Activated gamma-delta T cell (primary cell): ENCODE measurements around the gene TTC4.

Source experiments
- DNase-seq: peaks from one replicate; lab custom pipeline; 2025; lab: John Stamatoyannopoulos, UW

TTC4 gene

DNA sequence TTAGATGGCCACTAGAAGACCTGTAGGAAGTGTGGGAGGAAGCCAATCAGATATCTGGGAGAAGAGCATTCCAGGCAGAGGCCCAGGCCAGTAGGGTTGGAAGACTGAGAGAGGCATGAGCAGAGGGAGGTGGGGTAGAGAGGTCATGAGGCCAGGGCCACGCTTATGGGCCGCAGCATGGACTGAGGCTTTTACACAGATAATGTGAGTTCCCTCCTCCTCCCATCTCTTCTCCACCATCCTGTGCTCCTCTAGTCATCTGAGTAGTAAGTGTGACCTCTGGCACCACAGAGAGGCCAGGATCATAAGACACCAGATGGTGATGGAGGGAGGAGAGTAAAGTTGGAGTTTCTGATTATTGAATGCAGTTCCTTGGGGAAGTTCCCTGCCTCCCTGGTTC is 68.4 kb downstream of the TTC4 start:
- no peak for DNase-seq

DNA sequence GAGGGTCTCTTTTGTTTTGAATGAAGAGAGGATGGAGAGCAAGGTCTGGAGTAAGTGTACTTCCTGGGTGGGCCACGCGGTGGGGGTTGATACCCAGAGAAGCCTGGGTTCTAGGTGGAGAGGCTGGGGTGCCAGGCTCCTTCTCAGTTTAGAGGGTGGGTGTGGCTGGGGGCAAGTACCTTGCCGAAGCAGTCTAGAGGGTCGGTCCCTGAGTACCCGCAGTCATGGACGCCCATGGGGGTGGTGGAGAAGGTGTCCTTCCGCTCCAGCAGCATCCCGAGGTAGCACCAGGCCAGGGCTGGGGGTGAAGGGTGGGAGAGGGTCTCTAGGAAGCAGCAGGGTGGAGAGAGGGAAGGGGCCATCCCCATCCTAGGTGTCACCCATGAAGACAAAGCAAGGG is 71.1 kb downstream of the TTC4 start:
- no peak for DNase-seq

DNA sequence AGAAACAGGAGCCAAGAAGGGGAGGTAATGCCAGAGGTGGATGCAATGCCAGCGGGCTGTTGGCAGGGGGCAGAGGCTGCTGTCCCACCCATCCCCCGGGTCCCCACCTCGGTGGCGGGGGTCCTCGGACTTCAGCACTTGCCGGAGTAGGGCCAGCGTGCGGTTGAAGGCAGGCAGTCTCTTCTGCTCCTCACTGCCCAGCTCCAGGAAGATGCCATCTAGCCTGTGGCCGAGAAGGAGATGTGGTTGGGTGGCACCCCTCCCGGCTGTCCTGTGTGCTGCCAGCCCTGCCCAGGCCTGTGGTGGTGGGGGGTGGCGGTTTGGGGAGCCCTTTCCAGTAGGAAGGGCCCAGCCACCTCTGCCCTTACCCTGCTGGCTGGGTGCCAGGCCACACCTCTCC is 71.9 kb downstream of the TTC4 start:
- no peak for DNase-seq

DNA sequence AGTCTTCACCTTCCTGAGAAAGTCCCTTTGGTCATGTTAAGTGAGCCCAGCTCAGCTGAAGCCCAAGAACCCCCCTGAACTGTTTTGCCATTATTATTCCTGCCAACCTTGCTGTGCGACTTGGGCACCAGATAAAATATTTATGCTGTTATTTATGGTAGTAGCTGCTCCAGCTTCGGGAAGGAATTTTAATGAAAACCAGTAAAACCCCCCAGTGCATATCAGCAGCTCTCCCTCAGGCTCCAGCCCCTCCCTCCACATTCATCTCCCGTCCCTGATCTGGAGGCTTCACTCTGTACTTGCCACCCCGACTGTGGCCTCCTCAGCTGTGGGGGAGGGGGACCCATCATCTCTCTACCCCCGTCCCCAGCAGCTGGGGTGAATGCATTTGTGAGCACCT is 72.8 kb downstream of the TTC4 start:
- DNase-seq, result no peak

DNA sequence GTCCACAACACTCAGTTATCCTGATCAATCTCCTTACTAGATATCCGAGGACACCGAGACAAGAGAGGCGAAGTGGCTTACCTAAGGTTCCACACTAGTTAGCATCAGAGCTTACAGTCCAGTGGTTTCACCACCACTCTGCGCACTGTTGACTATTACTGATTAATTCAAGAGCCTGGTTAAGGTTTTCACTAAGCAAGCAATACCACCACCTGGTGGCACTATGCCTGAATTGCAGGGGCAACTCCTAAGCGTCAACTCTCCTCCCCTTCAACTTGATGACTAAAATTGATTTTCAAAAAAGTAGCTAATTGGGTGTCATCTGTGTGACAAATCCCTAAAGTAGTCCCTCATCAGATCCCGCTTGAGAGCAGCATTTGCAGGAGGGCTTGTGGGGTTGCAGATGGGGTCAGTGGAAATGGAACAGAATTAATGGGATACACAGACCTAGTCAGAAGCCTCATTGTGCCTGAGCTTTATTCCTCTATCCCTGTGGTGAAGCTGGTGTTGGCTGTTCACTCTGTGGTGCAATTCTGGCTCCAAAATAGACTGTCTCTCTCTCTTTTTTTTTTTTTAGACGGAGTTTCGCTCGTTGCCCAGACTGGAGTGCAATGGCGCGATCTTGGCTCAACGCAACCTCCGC is 76.3 kb downstream of the TTC4 start:
- DNase-seq, result no peak
